Fibroblast of the conjunctiva (primary cell): ENCODE data around the gene COMMD9.

Experiments
- DNase-seq: peaks from one replicate; pipeline ENCODE4 v3.0.0-alpha.2; 2010; ENCODE audit warnings: low read depth

Gene COMMD9

DNA sequence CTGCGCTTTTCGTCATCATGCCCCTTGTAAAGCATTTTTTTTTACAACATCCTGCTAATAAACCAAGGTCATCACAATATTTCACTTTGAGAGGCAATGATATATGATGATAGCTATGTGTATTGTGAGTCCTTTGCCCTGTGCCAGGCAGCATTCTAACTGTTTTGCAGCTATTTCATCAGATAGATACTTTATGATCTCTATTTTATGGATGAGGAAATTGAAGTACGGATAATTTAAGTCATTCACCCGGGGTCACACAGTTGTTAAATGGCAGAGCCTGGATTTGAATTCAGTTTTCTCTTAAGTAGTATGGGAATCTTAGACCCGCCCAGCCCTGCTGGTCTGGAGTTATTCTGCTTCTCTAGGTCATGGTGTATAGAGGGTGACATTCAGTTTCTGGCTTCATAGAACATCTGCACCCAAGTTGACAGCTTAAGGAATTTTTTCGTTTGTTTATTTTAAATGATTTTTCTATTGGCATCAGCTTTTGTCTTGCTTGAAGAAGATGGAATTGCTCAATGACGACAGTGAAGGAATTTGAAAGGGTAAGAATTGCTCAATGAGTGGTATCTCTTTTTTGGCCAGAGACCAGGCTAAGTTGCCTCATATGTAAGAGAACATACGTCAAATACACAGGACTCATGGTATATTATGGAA, 7.8 kb upstream of the COMMD9 start:
- DNase-seq = peak; percentile 93

GRCh38 chr11:36295926-36296325, 6.7 kb upstream of the COMMD9 start, which contains the start of gene PRR5L:
Gene PRR5L, plus strand, starts transcription at chr11:36296288. Its CDS starts 104,834 bp downstream, at chr11:36401122.
- DNase-seq = no peak

- DNase-seq = peak; percentile 35
Observed at GRCh38 chr11:36292311-36292722, 3.1 kb upstream of the COMMD9 start.

DNA sequence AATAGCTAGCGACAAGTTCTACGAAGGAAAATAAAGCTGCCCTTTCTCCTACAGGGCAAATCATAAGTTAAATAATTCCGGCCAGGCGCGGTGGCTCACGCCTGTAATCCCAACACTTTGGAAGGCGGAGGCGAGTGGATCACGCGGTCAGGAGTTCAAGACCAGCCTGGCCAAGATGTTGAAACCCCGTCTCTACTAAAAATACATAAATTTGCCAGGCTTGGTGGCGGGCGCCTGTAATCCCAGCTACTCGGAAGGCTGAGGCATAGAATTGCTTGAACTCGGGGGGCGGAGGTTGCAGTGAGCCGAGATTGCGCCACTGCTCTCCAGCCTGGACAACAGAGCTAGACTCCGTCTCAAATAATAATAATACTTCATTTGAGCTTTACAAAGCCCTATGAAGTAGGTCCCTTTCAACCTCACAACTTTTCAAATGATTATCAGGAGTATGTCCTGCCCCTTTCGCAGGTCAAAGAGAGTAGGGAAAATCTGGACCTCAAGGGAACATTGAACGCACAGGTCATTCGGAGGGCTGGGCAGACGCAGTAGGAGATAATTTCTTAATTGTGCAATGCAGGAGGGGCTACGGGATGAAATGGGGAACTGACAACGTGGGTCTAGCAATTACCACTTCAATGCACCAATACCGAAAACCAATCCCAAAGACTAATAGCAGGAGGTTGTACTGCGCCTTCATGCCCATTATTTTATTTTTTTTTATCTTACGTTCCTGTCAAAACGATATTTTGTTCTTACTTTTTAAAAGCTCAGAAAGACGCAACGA, 590 bp downstream of the COMMD9 start:
- no peak for DNase-seq

GRCh38 chr11:36282926-36283325, 6.3 kb downstream of the COMMD9 start:
- no peak for DNase-seq

DNA sequence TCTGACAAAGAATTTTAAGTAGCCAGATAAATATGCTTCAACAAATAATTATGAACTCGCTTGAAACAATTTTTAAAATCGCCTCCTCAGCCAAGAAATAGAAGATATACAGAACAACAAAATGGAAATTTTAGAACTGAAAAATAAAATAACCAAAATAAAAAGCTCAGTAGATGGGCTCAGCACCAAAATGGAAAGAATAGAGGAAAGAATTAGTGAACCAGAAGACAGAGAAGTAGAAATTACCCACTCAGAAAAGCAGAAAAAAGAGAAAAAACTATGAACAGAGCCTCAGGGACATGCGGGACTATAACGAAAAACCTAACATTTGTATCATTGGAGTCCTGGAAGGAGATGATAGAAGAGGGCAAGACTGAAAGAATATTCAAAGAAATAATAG, 7.4 kb downstream of the COMMD9 start:
- DNase-seq = no peak

GRCh38 chr11:36280531-36280930, 8.7 kb downstream of the COMMD9 start:
- DNase-seq = no peak

DNA sequence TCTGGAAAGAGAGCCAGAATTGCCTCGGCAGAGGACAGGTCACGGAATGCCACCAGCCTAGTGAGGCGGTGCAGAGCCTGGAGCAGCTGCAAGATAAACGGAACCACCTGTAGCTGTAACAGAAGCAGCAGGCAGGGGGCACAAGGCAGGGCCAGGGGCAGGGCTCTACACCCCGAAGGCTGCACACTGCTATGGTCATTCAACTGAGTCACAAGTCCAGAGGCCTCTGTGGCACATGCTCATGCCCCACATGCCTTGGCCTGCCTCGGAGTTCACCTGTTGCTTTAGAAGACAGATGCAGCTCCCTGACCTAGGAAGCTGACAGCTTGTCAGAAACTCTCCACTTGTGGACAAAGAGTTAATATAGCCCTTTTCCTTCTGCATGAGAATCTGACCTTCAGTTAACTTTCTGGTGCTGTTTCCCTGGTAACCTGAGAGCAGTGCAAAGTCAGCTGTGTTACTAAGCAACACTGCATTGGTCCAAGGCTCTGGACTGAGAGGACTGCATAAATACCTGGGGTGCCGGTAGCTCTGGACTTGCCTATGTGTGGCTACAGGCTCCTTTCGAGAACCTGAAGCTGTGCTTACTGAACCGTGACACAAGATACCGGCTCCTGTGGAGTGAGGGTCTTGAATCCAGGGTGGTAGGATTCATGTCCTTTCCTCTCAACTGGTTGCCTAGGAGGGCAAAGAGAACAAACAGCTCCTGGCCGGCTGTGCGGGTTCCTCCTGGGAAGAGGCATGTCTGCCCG, 10.5 kb downstream of the COMMD9 start:
- DNase-seq = no peak

- DNase-seq = no peak
Observed at GRCh38 chr11:36274414-36274813, 14.8 kb downstream of the COMMD9 start.

GRCh38 chr11:36273110-36273509, 16.1 kb downstream of the COMMD9 start:
- DNase-seq = no peak

GRCh38 chr11:36271794-36272407, 17.3 kb downstream of the COMMD9 start:
- no peak for DNase-seq

DNA sequence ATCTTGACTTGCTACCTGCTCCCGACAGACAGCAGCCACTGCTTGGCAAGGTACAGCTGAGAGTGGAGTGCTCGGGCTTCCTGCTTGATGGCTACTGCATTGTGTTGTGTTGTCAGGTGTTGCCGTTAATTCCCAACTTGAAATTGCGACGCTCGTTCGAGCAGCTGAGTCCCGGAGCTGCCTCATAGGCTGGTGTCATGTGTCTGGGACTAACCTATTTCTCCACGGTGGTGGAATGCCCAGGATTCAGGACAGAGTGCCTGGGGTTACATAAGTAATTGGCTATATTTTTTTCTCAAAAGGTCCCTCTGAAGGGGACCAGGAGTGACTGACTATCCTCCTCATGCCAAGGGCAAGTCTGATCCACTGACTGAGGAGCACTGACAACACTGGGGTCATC, 18.5 kb downstream of the COMMD9 start:
- DNase-seq = no peak

- DNase-seq = no peak
Observed at GRCh38 chr11:36268337-36268985, 20.8 kb downstream of the COMMD9 start.

- DNase-seq = no peak
Observed at GRCh38 chr11:36266767-36267166, 22.5 kb downstream of the COMMD9 start.

DNA sequence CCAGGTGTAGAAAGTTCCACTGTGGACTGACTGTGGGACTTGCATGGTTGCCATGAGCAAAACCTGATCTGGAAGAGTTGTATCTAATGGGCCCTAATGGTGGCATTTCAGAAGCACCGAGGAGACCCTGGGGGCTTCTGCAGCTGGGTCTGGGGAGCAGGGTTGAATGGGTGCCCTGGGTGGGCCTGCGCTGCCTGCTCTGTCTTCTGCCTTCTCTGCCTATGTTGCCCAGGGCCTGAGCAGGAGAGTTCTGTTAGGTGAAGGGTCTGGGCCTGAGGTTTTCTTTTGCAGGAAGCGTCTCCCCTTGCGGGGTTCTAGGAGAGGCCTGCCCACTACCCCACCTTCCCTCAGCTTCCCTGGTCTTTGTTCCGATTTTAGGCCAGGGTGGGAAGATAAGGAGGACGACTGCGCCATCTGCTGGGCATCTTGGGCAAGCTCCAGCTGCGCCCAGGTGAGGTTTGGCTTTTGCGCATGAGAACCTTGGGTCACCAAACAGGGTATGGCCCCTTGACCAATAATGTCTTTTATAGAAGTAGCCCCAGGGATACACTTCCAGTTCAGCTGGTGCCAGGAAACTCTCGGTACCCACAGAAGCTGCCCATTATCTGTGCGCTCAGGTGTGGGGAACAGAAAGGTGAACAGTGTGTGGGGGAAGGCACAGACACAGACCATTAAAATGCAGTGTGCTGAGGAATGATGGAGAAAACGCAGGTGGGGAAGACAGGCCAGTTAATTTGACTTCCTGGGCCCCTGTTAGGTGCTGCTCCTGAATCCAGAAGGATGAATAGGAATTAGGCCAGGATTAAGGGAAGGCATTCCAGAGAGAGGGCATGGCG, 23.2 kb downstream of the COMMD9 start:
- peak; percentile 30 for DNase-seq

DNA sequence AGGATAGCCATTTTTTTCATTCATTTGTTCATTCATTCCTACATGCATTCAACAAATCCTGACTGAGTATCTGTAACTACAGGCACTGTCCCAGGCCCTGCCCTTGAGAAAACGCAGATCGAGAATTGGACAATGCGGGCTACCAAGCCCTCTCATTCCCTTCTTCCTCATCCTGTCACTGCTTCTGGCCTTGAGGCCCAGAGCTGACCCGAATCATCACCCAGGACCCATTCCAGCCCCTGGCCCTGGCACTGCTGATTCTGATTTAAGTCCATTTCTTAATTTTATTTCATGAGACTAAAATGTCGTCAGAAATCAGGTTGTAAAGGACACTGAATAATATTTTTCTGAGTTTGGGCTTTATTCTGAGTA, 24.3 kb downstream of the COMMD9 start:
- DNase-seq = no peak

DNA sequence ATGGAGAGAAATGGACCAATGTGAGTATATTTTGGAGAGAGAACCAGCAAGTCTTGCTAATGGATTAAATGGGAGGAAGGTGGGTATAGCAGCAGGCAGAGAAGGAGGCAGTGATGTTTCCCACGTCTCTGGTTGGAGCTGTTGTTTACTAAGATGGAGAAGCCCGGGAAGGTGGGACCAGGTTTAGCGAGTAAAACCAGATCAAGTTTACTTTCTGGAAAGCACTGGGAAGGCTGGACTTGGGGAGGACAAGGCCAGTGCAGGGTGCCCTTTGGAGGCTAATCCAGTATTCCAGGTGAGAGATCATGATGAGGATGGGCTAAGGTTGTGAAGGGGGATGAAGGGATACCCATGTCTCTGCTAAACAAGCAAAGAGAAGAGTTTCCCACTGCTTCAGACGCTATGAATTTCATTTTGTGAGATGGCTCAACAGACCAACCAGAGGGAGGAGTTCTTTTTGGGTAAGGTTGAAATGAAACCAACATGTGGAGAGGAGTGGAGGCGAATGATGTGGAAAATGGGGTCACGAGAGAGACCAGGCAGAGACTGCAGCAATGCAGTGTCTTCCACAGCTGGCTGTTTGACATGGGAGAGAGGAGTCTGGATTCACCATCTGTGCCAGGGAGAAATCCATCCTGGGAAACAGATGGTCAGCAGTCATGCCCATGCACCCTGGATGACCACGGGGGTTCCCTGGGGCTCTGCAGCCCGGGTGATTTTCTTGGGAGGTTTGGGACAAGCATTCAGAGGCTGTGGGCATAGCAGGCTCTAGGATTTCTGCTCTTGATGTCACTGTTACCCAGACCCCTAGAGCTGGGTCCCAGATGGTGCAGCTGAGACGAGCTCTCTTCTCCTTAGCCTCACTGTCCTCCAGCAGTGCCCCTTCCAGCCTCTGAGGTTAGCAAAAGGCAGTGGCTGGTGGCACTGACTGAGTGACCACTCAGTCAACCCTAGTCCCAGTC, 24.9 kb downstream of the COMMD9 start:
- DNase-seq = no peak

DNA sequence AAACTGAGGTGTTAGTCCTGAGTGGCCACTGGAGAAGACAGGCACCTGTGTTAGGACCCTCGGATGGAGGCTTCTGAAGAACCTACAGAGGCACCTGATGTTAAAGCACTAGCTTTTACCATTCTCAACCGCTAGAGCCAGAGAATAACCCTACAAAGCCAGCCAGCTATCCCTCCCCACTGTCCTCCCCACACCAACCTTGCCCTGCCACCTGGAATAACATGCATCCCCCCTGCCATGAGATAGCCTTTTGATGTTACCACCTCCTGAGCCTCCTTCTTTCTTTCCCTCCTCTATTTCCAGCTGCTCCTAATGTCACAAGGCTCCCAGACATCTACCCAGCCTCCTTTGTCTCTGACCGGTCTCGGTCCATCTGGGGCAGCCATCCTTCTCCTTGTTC, 28.1 kb downstream of the COMMD9 start:
- no peak for DNase-seq

DNA sequence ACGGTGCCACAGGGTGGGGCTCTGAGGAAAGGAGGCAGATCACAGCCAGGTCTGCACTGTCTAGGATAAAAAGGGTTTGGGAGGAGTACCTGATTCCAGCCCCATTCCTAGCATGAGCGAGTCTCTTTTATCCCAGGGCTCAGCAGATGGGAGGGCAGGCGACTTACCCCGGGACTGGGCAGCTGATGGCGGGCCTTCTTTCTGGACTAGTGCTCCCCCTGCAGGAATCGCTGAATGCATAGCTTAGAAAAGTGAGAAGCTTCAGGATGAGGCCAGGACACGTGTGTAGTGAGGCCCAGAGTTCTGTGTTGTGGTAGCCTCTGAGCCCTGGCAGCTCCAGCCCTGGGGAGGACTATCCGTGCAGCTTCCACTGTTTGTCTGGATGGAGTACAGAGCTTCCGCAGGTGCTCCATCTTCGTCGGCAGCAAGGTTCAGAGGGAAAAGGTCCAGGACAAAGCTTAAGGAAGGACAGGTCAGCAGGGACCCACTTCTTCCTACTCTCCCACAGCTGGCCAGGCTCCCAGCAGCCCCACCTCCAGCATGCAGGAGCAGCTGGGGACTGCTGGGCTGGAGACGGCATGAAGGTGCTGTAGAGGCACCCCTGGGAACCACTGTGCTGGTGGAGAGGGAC, 30.4 kb downstream of the COMMD9 start:
- peak; percentile 79 for DNase-seq
